Fibroblast of mammary gland (primary cell): ENCODE data around the gene NLRP3.
A peak's percentile ranks its signal among the peaks of the same experiment; 100 is the strongest.

Source experiments
- DNase-seq: peaks from one replicate; pipeline ENCODE4 v3.0.0-alpha.2; 2010; ENCODE audit warnings: low read depth
- H3K4me3 ChIP-seq: 2 replicates; pipeline ENCODE4 v1.5.1; 2011; ENCODE audit warnings: low read depth, mild to moderate bottlenecking, low read length, moderate library complexity; ENCODE audit not compliant: control insufficient read depth
- TF ChIP-seq, protein P1 (sequence below): conservative IDR thresholded peaks from 2 replicates; pipeline ENCODE4 v1.5.1; 2011; ENCODE audit warnings: low read depth, low read length, inconsistent platforms; ENCODE audit not compliant: control insufficient read depth, insufficient read depth

Gene NLRP3

DNA sequence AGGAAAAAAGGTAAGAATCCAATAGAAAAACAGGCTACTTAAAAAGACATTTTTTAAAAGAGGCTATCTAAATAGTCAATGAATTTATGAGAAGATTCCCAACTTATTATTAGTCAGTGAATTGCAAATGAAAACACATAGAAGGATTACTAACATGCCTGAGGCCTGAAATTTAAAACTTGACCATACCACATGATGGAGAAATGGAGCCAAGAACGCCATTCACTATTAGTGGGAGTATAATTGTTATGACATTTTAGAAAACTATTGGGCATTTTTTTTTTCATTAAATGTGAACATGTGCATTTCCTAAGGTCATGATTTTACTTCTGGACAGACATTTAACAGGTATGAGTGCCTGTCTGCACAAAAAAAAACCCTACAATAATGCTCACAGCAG lies 66.8 kb downstream of the NLRP3 start:
- TF ChIP-seq, protein P1, sequence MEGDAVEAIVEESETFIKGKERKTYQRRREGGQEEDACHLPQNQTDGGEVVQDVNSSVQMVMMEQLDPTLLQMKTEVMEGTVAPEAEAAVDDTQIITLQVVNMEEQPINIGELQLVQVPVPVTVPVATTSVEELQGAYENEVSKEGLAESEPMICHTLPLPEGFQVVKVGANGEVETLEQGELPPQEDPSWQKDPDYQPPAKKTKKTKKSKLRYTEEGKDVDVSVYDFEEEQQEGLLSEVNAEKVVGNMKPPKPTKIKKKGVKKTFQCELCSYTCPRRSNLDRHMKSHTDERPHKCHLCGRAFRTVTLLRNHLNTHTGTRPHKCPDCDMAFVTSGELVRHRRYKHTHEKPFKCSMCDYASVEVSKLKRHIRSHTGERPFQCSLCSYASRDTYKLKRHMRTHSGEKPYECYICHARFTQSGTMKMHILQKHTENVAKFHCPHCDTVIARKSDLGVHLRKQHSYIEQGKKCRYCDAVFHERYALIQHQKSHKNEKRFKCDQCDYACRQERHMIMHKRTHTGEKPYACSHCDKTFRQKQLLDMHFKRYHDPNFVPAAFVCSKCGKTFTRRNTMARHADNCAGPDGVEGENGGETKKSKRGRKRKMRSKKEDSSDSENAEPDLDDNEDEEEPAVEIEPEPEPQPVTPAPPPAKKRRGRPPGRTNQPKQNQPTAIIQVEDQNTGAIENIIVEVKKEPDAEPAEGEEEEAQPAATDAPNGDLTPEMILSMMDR: no peak
- no peak overlapping the region for H3K4me3 ChIP-seq
- DNase-seq: no peak

DNA sequence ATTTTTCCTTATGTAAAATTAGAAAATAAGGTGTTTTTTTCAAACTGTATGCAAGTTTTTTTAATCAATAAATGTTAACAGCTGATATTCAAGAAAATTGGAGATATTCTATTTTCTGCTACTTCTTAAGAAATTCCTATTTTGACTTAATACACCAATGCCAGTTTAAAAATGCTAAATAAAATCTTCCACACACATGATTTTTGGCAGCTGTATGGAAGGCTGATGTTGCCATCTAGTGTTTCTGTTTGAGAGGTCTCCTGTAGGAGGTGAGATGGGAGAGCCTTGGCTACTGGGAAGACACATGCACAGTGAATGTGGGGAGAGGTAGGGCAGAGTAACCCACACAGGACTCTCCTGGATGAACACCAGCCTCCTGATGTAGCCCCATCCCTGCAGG lies 71.1 kb downstream of the NLRP3 start:
- TF ChIP-seq, protein P1: peak; percentile 39
- peak; percentile 49 for DNase-seq
- H3K4me3 ChIP-seq: no peak overlapping the region

DNA sequence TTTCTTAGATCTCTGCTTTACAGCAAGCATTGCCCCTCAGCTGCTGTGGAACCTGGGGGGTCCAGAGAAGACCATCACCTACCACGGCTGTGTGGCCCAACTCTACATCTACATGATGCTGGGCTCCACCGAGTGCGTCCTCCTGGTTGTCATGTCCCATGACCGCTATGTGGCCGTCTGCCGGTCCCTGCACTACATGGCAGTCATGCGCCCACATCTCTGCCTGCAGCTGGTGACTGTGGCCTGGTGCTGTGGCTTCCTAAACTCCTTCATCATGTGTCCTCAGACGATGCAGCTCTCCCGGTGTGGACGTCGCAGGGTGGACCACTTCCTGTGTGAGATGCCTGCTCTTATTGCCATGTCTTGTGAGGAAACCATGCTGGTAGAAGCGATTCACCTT lies 75.4 kb downstream of the NLRP3 start:
- H3K4me3 ChIP-seq: no peak overlapping the region
- TF ChIP-seq, protein P1: no peak
- no peak for DNase-seq

DNA sequence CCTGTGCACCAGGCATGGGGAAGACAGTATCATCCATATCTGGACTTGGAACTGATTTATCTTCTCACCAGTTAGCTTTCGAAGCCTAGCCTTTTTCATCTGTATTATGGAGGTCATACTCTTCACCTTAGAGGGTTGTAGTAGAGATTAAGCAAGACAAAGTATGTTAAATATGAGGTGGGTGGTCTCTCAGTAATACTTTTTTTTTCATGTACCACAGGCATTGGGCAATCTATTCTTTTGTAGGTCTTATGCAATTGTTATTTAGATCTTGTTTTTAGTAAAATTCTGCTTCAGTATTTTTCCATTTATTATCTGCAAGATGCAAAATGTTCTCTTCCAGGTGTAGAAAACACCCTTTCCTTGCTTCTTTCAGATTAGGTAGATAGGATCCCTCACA lies 77.1 kb downstream of the NLRP3 start:
- H3K4me3 ChIP-seq: no peak overlapping the region
- no peak for DNase-seq
- TF ChIP-seq, protein P1: no peak

DNA sequence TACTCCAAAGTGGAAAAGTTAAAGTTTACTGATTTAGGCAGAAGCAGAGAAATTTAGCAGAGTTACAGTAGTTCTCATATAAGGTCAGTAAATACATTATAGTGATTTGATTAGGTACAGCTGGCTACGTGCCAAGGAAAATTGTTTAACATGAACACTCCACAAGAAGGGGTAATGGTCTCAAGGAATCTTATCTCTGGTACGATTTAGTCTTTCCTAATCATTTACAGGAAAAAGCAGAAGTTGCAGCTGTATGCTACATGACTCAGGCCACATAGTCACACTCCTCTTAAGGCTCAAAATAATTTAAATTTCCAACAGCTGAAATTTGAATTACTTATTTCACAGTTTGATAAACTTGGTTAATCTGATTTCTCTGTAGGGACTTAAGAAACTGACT lies 78.8 kb downstream of the NLRP3 start:
- TF ChIP-seq, protein P1: no peak
- no peak for DNase-seq
- H3K4me3 ChIP-seq: no peak overlapping the region

DNA sequence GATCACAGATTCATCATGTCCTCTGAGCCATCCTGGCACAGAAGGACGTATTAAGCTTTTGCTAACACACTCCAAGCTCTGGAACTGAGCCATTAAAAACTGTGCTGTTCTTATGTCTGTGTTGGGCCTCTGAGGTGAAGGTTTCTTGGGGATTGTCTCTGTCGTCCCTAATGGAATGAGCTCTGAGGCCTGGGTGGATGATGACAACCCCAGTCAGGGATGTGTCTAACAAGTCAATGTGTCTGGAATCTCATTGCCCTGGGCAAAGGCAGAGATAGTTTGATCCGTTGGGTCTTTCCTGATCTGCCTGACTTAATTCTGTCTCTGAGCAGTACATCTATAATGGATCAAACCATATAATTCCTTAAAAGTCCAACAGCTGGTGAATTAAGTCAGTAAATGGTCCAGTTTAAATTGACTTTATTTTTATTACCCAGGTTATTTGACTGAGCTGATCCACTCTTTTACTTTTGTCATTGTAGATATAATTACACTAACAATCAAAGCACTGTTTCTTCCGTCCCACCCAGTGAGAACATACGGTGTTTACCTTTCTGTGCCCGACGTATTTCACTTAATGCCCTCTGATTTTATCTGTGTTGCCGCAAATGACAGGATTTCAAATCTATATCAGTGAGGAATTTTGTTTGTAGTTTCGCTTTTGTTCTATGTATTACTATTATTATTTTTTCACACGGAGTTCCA lies 80.8 kb downstream of the NLRP3 start:
- TF ChIP-seq, protein P1: no peak
- no peak overlapping the region for H3K4me3 ChIP-seq
- no peak for DNase-seq
